ENCODE results near the gene SCFD2.

Gene SCFD2

DNA sequence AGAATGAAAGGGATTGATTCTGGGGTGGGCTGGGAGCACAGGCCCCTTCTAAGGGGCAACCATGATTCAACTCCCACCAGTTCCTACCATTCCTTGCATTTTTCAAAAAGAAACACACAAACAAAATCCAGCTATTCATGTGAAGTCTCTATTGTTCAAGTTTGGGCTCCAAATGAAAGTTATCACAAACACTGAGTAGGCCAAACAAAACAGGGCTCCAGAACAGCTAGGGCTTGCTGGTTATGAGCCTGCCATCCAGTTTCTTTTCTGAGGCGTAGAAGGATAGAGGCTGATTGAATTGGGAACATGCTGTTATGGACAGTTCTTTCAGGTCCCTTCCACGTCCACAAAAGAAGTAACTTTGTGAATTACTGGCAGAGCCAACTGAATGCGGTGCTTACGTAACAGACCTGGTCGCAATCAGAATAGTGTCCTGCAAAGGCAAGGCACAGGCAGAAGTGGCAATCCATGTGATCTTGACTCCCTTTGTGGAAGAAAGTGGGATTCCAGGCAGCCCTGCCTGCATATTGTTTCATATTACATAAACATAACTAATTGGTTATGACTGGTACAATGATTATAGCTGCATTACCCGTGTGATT, 244.5 kb downstream of the SCFD2 start:
- TF ChIP-seq, protein P1, sequence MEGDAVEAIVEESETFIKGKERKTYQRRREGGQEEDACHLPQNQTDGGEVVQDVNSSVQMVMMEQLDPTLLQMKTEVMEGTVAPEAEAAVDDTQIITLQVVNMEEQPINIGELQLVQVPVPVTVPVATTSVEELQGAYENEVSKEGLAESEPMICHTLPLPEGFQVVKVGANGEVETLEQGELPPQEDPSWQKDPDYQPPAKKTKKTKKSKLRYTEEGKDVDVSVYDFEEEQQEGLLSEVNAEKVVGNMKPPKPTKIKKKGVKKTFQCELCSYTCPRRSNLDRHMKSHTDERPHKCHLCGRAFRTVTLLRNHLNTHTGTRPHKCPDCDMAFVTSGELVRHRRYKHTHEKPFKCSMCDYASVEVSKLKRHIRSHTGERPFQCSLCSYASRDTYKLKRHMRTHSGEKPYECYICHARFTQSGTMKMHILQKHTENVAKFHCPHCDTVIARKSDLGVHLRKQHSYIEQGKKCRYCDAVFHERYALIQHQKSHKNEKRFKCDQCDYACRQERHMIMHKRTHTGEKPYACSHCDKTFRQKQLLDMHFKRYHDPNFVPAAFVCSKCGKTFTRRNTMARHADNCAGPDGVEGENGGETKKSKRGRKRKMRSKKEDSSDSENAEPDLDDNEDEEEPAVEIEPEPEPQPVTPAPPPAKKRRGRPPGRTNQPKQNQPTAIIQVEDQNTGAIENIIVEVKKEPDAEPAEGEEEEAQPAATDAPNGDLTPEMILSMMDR (IDR thresholded peaks at IDR 0.05; ENCODE audit: extremely low read depth, missing control alignments) = no peak
- no peak for DNase-seq (ENCODE audit: low spot score)

- DNase-seq (ENCODE audit: low spot score) = no peak
- TF ChIP-seq, protein P1 (IDR thresholded peaks at IDR 0.05; ENCODE audit: extremely low read depth, missing control alignments) = no peak
Observed at GRCh38 chr4:53120778-53121177, 245.1 kb downstream of the SCFD2 start.

DNA sequence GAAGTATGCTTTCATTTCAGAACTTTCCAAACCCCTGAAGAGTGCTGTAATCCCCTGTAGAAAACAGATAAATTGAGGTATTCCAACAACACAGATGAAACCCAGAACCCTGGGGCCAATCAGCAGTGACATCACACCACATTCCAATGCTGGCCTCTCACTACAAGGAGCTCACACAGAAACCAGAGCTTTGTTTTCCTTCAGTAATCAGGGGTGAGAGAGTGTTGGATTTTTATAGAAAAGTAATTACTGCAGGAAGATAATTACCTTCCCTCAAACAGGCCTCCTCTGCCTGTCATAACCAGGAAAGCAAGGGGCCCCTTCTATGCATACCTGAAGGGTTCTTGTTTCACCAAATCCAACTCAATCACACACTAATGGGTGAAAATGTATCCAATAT, 246.2 kb downstream of the SCFD2 start:
- DNase-seq (ENCODE audit: low spot score) = no peak
- TF ChIP-seq, protein P1 (IDR thresholded peaks at IDR 0.05; ENCODE audit: extremely low read depth, missing control alignments) = no peak

DNA sequence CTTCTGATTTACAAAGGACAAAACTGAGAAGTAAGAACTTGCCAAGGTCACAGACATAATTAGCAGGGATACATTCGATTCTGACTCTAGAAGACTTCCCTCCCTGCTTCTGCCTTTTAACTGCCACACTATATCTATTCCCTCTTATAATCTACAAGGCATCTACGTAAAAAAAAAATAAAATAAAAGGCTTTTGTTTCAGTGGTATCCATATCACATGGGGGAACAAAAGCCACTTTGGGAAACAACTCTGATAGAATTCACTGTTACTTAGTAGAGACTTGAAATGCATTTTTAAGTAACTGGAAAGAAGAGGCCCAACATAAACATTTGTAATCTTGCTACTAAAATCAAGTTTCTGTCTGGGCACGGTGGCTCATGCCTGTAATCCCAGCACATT, 247.2 kb downstream of the SCFD2 start:
- TF ChIP-seq, protein P1 (IDR thresholded peaks at IDR 0.05; ENCODE audit: extremely low read depth, missing control alignments) = no peak
- DNase-seq (ENCODE audit: low spot score) = no peak

DNA sequence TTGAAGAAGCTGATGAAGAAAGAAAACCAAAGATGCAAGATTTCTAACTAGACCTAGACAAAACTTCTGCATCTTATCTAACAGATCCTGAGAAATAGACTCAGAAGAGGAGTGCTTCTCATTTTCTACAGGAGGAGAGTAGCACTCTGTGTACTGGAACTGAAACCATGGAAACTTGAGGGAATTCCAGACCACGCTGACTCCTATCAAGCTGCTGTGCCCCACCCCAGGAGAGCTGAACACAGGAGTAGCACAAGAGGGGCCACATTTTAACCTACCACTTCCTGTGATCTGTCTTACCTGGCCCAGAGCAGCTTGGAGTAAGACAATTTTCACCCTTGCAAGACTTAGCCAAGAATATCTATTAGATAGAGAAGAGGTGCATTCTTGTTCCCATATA, 248.9 kb downstream of the SCFD2 start:
- no peak for DNase-seq (ENCODE audit: low spot score)
- TF ChIP-seq, protein P1 (IDR thresholded peaks at IDR 0.05; ENCODE audit: extremely low read depth, missing control alignments) = no peak

DNA sequence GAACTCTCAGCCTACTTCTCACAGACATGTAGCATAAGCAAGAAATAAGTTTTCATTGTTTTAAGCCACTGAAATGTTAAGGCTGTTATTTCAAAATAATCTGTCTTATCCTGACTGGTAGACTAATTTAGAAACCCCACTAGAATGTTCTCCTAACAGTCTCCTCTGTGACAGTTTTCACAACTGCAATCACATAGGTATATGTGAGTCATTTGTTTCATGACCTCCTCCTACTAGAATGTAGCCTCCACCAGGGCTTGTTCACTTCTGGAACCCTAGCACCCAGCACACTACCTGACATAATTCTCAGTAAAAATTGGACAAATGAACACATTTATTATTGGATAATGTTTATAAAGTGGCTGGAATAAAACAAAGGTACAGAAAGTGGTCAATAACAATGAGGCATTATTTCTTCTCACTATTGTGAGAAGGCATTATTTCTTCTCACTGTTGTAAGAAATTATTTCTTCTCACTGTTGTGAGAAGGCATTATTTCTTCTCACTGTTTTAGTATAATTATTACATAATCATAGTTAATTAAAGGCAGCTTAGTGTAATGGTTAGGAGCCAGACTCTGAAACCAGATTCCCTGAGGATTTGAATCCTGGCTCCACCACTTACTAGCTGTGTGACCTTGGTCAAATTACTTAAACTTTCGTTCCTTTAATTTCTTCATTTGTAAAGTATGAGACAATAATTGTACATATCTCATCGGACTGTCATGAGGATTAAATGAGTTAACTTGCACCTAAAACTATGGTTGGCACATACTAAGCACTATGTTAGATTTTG, 252.2 kb downstream of the SCFD2 start:
- TF ChIP-seq, protein P1 (IDR thresholded peaks at IDR 0.05; ENCODE audit: extremely low read depth, missing control alignments) = no peak
- DNase-seq (ENCODE audit: low spot score) = no peak

GRCh38 chr4:53105313-53105712, 260.5 kb downstream of the SCFD2 start:
- DNase-seq (ENCODE audit: low spot score) = no peak
- TF ChIP-seq, protein P1 (IDR thresholded peaks at IDR 0.05; ENCODE audit: extremely low read depth, missing control alignments) = no peak
